NCI-H1092 (cell line): ENCODE results near the gene MRPS5.
A peak's percentile ranks its signal among the peaks of the same experiment; 100 is the strongest.

ENCODE experiments used
- DNase-seq: peaks from one replicate; lab custom pipeline; 2025; lab: John Stamatoyannopoulos, UW

MRPS5 gene

DNA sequence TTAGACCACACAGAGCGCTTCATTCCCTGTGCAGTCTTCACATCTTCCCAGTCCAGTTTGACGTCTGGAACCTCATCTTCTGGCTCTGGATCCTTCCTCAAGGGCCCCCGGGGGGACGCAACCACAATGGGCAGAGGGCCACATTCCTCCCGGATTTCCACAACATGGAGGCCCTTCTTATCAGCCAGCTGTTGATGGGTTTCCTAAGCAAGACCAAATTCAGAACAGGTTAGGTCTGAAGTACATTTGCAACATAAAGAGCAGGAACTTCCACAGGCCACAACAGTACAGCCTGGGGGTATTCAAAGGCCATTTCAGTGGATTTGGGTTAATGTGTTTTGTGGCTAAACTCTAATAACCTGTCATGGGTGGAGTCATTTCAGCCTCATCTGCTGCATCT is 34.2 kb downstream of the MRPS5 start:
- no peak for DNase-seq

DNA sequence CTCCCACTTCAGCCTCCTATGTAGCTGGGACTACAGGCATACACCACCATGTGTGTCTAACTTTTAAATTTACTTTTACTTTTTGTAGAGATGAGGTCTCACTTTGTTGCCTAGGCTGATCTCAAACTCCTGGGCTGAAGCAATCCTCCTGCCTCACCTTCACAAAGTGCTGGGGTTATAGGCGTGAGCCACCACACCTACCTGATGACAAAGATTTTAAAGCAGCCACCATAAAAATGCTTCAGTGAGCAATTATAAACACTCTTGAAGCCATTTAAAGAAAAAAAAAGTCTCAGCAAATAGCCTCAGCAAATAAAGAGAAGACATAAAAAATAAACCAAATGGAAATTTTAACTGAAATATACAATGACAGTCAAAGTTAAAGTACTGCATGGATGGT is 35.6 kb downstream of the MRPS5 start:
- no peak for DNase-seq

DNA sequence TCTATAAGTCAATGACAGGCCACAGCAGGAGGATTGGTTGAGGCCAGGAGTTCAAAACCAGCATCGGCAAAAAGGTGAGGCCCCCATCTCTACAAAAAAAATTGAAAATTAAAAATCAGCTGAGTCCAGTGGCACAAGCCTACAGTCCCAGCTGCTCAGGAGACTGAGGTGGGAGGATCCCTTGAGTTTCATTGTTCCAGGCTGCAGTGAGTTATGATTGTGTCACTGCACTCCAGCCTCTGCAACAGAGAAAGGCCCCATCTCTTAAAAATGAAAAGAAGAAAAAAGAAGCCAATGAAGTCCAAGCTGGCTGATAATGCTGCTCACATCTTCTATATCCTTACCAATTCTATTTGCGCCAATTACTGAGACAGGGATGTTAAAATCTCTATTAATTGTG is 39.1 kb downstream of the MRPS5 start:
- no peak for DNase-seq

DNA sequence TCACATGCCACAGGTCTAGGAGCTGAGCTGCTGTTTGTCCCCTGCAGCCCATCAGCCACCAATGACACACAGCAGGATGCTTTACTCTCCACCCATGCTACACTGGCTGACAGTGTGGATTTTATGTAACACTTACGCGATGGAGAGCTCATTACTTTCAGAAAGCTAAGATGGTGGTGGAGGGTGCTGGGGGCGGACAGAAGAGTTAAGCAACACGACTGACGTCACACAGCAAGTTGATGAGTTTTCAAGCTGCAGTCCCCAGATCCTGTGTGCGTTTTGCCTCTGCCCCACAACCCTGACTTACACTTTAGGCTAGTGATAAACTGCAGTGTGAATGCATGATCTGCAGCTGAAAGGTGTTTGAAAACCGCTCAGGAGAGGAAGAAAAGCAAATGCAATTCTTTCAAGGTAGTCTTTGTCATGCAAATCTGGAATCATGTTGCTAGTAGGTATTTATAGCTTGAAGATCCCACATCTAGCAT is 42.4 kb downstream of the MRPS5 start:
- no peak for DNase-seq

DNA sequence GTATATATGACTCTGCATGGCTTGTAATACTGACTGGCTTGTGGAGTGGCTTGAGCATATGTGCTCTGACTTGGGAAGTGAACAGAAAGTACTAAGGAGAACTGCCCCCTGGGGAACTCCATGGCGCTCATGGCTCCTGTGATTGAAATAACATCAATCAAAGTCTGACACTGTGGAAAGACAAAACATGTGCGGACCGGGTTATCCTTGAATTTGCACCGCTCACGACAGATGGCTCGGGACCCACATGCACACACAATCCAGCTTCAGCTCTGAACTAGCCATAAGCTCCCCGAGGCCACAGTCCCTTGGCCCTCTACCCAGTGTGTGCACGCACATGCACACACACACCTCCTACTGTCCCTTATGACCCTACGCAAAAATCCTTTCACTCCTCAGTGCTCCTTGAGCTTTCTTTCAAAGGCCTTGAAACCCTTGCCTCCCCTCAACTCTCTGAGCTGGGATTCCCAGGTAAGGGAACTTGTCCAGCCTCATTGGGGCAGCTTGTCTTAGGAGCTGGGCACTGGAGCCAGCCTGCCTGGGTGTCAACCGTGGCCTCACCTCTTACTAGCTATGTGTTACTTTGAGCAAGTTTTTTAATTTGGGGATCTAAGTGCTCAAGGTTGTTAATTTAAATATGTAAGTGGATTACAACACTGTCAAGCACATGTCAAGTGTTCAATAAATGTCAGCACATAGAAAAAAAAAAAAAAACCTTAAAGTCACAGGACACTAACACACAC is 43.6 kb downstream of the MRPS5 start:
- no peak for DNase-seq

DNA sequence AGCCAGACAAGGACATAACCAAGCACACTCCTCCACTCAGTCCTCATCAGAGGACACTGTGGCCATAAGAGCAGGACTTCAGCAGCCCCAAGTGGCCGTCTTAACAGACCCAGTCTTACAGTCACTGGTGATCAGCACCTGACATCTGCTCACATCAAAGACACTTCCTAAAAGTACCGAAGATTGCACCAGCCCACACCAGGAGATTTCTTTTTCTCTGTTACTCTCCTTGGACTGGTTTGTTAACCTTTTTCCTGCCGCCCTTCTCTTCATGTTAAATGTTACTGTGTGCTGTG is 44.1 kb downstream of the MRPS5 start:
- DNase-seq, result no peak

DNA sequence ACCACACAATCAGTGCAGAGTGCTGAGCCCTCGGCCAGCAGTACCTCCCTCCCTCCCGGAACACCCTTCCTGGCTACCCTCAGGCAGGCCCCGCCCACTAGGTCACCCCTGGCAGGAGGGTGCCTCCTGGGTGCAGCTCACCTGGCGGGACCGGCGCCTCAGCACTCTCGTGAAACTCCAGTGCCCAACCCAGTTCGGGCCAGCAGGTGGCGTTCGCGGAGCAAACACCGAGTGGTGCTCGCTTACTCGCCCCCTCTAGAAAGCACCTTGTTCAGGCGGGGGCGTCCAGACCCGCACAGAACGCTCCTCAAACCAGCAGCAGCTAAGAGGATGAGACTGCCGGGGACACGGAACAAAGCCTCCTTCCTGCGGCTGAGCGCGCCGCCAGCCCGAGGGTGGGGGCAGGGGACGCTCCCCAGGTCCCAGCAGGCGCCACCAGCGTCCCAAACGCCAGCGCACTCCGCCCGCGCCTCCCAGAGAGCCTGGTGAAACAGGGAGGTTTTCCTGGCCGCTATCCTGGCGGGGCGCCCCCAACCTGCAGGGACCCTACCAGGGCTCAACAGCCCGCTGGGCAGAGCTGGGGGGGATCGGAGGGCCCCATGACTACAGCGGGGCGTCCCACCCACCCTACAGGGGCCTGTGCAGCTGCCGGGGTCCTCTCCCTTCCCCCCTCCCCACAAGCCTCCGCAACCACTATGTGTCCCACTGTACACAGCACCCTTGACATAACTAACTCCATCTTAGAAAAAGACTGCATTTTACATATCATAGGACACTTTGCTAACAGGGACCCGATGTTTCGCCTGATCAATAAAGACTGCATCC is 44.7 kb downstream of the MRPS5 start:
- peak; percentile 41 for DNase-seq

DNA sequence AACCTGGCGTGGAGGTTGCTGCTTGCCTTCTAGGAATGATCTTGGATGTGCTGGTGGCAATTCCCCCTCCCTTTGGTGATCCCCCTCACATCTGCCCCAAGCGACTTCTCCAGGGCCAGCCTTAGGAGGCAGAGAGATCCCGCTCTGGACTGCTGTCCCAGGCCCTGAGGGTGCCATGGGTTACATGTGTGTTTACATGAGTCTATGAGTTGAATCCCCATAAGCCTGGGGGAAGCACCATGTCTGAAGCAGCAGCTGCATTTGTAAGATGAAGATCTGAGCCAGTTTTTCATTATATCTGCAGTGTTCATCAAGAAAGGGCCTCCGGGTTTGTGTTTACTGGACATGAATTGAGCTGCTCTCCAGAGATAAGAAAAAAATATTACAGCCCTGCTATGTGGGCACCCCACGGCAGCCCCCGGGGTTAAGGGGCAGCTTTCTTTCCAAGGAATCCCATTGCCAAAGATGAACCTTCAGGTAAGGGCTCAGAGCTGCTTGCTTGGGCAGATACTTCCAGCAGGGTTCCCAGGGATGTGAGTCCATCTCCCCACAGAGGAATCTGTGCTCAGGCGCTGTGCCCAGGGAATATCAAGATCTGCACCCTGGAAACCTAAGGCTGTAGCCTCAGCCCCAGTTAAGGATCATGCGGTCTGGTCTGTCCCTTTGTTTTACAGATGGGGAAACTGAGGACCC is 46.0 kb downstream of the MRPS5 start:
- no peak for DNase-seq

DNA sequence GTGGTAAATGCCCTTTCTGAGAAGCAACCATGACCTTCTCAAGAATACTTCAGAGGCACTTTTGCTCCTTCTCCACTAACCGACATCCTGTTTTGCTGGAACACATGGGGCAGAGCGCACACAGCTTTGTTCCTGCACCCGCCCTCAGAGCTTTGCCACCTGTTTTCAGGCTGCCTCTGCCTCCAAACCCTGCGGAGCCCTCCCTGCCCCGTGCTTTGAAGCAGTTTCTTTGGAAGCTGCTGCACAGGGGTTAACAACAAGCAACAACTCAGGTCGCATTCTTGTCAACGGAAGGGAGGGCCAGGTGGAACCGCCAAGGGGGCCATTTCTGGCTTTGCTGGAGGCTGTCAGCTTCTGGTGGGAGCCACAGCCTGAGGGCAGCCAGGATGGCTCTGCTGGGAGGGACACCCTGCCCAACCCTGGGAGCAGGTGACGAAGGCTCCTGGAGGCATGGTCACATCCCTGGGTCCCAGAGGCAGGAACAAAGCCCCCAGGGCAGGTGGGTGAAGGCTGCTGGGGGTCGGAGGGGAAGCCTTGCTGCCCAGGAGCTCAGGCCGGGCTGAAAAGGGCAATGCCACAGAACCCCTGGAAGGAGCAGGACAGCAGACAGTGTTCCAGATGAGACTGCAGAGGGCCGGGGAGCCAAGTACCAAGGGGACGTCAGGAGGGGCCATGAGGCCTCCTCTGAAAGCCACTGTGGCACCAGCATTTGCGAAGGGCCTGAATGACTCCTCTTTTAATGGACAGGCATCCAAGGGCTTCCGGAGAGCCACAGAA is 46.8 kb downstream of the MRPS5 start:
- DNase-seq, result no peak

DNA sequence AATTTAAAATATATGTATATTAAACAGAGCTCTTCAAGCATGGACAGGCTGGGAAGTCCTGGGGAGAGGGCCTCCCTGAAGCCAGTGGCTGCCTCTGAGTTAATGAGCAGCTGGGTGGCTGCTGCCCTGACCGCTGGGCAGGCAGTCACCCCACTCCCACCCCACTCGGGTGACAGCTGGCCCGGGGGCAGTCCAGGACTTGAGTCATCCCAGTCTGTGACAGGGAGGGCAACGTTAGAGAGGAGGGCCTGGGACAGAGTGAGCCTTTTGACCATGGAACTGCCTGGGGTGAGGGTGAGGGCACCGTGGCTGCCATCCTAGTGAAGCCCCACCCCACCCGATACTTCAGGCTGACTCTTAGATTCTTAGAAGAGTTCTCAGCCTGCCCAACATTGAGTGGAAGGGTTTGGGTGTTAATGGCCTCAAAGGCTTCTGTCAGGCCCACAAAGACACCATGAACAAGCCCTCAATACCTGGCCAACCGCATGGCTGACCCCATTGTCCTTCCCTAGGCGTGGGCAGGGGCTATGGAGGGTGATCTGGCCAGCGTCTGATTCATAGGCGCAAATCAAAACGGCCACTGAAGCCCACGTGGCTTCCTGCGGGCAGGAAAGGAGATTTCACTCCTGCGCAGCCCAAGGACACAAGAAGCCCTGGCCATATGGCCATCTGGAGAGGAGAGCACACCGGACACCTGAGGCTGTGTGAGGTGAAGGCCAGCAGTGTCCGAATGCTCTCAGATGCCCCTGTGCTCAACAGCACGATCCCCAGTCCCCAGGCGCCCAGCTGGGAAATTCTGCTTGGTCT is 47.5 kb downstream of the MRPS5 start:
- no peak for DNase-seq

DNA sequence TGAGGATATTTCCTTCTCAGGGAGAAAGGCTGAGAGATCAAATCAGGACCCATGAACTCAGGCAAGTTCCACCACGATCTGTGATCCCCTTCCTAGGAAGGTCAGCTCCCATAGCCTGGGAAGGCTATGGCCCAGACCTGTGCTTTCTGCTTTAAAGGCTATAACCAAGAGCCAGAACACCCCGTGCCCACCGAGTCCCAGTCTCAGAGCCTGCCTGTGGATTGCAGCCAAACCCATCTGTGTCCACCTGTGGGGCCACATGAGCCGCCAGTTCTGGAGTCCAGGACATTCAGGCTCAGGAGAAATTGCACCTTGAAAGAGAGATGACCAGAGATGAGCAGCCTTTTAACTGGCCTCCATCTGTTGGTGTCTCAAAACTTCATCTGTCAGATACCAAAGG is 49.2 kb downstream of the MRPS5 start:
- DNase-seq, result no peak

DNA sequence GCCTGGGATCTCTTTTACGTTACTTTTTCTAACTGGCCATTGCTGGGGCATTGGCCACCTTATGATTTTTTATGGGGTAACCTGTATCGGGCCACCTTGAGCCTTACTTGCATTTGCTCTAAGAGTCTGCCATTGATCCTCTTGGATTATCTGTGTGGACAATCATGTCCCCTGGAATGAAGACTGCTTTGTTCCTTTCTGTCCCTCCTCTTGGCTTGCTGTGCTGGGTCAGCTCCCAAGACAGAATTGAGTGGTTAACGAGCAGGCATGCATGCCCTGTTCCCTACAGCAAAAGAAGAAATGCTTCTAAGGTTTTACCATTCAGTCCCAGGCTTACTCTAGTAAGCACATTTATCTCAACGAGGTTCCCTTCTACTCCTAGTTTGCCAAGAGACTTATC is 49.8 kb downstream of the MRPS5 start:
- DNase-seq, result no peak

DNA sequence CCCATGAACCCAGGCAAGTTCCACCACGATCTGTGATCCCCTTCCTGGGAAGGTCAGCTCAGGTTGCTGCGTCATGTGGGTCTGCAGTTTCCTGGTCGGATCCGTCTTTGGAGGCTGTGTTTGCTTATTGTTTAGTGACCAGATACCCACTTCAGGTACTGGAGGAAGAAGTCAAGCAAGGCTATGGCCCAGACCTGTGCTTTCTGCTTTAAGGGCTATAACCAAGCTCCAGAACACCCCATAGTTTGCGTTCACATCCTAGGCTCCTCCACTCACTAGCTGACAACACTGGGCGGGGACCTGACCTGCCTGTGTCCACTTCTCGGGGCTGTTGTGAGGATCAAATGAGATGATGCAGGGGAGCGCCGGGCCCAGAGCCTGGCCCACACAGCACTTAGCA is 52.1 kb downstream of the MRPS5 start:
- DNase-seq, result no peak

DNA sequence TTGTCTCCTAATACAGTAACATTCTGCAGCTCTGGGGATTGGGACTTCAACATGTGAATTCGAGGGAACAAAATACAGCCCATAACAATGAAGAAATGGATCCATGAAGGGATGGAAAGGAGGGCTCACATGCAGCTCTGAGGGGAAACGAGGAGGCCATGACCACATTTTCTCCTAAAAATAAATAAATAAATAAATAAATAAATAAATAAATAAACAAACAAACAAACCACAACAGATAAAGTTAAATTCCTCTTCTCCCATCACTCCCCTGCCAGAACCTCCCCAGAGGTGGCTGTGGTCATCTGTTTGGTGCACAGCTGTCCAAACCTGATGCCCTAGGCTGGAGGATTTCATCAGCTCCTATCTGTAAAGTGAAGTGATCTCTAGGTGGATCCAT is 53.4 kb downstream of the MRPS5 start:
- DNase-seq, result no peak

DNA sequence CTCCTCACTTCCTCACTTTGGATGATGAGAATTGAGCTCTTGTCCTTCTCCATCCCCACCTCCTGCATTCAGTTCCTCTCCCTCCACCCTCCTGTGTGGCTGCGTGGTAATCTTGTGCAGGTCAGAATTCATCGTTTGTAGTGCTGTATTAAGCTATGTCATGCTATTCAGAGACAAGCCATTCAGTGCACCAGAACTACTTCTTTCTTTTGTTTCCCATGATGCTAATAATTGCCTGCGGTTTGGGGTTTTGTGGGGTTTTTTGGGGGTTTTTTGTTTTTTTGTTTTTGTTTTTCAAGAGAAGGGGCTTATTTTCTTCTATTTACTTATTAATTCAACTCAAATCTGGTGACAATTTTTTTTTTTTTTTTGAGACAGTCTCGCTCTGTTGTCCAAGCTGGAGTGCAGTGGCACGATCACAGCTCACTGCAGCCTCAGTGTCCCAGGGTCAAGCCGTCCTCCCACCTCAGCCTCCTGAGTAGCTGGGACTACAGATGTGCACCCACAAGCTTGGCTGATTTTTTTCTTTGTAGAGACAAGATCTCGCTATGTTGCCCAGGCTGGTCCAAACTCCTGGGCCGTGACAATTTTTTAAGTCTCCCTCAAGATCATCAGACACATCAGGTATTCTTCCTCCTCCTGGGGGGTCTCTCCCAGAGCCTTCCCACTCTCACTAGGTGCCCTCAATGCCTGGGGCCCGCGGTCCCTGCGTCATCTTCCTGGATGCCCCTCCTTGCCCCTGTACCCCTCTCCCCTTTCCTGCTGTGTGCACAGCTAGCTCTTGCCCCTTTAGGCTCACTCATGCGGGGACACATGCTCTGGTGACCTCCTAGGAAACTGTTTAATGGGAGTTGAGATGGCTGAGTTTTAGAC is 58.3 kb downstream of the MRPS5 start:
- no peak for DNase-seq

DNA sequence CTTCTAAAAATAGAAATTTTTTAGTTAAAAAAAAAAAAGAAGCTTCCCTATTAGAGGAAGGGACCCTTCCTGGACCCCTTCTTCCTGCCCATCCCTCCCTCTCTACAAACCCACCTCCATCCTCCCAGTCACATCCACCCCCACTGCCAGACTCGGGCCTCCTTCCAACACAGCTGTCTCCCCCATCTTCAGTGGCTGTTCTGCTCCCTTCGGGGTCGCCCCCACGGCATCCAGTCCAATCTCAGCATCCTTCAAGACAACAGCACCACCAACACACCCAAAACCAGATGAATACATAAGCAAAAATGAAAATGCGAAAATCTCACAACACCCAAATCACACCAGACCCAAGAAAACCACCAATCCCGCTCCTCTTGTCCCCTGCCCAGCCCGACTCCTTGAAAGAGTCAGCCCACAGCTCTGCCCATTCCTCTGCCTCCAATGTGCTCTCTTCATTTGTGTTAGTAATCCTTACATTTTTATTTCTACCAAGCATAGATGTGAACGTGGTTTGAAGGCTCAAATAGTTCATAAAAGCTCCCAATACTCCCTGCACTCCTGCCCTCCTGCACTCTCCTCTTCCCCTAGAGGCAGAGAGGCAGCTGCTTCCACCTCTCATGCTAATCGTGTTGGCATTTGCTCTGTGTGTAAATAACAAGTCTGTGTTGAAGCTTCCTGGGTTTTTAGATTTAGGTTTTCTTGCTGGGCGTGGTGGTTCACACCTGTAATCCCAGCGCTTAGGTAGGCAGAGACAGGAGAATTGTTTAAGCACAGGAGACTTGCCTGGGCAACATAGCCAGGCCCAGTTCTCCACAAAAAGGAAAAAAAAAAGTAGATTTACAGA is 59.1 kb downstream of the MRPS5 start:
- no peak for DNase-seq

DNA sequence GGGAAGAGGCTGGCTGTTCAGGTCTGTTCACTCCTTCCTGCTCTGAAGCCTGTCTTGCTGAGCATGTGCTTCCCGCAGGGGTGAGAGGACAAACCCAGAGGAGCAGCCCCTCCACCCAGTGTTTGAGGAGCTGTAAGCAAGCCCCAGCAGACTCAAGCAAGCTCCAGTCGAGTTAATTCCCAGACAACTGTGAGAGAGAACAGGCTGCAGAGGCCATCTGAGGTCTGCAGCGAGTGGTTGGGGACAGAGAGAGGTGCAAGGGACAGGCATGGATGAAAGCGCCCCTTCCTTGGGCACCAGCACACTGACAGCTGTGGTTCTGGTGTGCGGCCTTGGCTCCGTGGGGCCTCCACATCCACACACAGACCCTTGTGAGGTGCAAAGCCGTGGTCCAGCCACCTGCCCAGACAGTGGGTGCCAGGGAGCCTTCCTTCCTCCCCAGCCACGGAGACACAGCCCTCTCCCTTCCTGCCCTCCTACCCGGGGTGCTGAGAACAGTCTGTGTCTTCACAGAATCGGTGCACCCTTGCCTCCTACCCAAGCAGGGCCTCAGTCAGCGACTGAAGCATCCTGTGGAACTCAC is 59.9 kb downstream of the MRPS5 start:
- DNase-seq, result no peak

DNA sequence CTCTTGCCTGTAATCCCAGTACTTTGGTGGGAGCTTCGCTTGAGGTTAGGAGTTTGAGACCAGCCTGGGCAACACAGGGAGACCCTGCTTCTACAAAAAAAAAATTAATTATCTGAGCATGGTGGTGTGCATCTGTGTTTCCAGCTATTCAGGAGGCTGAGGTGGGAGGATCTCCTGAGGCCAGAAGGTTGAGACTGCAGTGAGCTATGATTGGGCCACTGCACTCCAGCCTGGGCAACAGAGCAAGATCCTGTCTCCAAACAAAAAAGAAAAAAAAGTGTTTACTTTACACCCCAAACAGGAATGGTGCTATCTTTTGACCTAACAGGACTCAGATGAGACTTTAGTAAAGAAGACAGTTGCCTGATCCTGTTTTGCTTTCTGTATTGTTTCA is 60.5 kb downstream of the MRPS5 start:
- DNase-seq, result no peak

DNA sequence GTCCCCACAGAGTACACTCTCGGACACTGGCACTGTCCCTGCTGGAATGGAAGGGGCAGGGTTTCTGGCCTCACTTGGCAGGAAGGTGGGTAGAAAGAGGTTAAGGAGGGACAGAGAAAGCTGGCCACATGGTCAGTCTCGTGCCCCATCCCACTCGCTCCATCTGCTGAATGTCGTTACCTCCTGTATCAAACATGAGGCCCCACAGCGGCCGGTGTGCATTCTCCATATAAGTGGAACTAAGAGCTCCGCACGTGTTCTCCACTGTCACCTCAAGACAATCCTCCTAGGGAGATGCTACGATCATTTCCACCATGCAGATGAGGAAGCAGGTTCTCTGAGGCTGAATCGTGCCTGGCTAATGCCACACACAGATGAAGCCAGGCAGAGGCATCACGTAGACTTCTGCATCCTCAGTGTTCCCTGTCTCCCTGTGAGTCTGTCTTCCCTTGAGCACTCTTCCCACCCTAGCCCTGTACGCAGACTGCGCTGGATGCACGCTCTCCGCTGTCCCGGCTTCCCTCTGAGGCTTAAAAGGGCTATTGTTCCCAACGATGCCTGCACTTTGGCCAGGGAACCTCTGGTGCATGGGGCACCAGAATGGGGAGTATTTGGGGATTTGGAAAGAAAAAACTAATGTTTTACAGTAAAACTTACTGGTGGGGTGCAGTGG is 61.0 kb downstream of the MRPS5 start:
- no peak for DNase-seq
